Loucy (cell line): ENCODE data around the gene PHACTR2.

Source experiments
- CTCF ChIP-seq: fragments of 200-600 bp; sonication (generic); conservative IDR thresholded peaks from 2 replicates; pipeline ENCODE4 v1.5.1; 2014; ENCODE audit warnings: mild to moderate bottlenecking, antibody characterized with exemption, low read length
- EZH2phosphoT487 ChIP-seq: fragments of 200-600 bp; IDR thresholded peaks from 2 replicates; pipeline ENCODE4 v1.6.1; 2018; ENCODE audit warnings: antibody characterized with exemption, mild to moderate bottlenecking, moderate library complexity, borderline replicate concordance

DNA sequence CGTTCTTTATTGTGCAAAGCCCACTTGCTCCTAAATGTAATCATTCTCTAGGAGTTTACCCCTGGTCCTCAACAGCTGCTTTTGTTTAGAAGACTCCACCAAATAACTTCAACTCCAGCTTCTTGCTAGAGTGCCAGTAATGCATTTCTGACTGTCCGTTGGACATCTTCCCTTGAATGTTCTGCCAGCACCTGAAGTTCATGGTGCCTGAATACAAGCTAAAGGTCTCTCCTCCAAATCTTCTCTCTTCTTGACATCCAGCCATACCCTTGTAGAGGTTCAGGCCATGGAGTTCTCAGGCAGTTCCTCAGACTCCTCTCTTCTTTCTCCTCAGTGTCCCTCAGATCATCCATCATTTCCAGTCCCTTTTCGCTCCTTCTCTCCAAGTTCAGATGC is 21.7 kb downstream of the PHACTR2 start:
- TF ChIP-seq CTCF (no peak), EZH2phosphoT487 (no peak)
